ENCODE results near the gene NSD2. TPM values are rescaled to one million over a fixed set of nuclear protein-coding genes. Genes with fewer than 3 reads are reported as not detected.

NSD2 gene
- total RNA-seq, 2 donors from 2014 or later: 23.8 to 36.3 TPM

- no peaks in the 10 kb centered on the region for H3K27me3 ChIP-seq
Measured at GRCh38 chr4:1864076-1865008, 6.9 kb upstream of the NSD2 start.

GRCh38 chr4:1866189-1866661 lies 5.0 kb upstream of the NSD2 start:
- Histone ChIP-seq H3K9me3 (no peaks in the 10 kb centered on the region), H3K36me3 (no peaks in the 10 kb centered on the region), H3K27me3 (no peaks in the 10 kb centered on the region), H3K27ac (no peak overlapping the region), H3K4me1 (peaks cover 0 to 14% of the 10 kb centered on the region in 2 donors), H3K4me3 (no peak overlapping the region)
- no peak for DNase-seq (ENCODE audit: low spot score)
- TF ChIP-seq CTCF (IDR thresholded peaks at IDR 0.05): no peak

More at GRCh38 chr4:1864076-1865008, 6.9 kb upstream of the NSD2 start:
- Histone ChIP-seq H3K36me3 (no peaks in the 10 kb centered on the region), H3K27ac (no peak overlapping the region), H3K4me1 (peaks cover 0 to 8% of the 10 kb centered on the region in 2 donors), H3K9me3 (no peaks in the 10 kb centered on the region), H3K4me3 (no peak overlapping the region)
- DNase-seq (ENCODE audit: low spot score): no peak
- no peak for TF ChIP-seq CTCF (IDR thresholded peaks at IDR 0.05)

- Histone ChIP-seq H3K4me1 (peaks cover 0 to 15% of the 10 kb centered on the region in 2 donors), H3K4me3 (no peak overlapping the region), H3K27me3 (no peaks in the 10 kb centered on the region), H3K9me3 (no peaks in the 10 kb centered on the region), H3K36me3 (no peaks in the 10 kb centered on the region), H3K27ac (no peak overlapping the region)
- no peak for DNase-seq (ENCODE audit: low spot score)
- TF ChIP-seq CTCF (IDR thresholded peaks at IDR 0.05): no peak
Measured at GRCh38 chr4:1868293-1868692, 2.9 kb upstream of the NSD2 start.

GRCh38 chr4:1868912-1869311 lies 2.3 kb upstream of the NSD2 start:
- peaks cover 0 to 15% of the 10 kb centered on the region in 2 donors for H3K4me1 ChIP-seq
- no peaks in the 10 kb centered on the region for H3K27me3 ChIP-seq
- no peaks in the 10 kb centered on the region for H3K9me3 ChIP-seq
- no peak overlapping the region for H3K27ac ChIP-seq
- H3K36me3 ChIP-seq: no peaks in the 10 kb centered on the region
- no peak overlapping the region for H3K4me3 ChIP-seq
- TF ChIP-seq CTCF (IDR thresholded peaks at IDR 0.05): no peak
- no peak for DNase-seq (ENCODE audit: low spot score)

- no peaks in the 10 kb centered on the region for H3K9me3 ChIP-seq
- H3K27ac ChIP-seq: peak overlapping the region; percentile 98 to 99
- H3K27me3 ChIP-seq: no peaks in the 10 kb centered on the region
- H3K4me1 ChIP-seq: peaks cover 0 to 15% of the 10 kb centered on the region in 2 donors
- no peaks in the 10 kb centered on the region for H3K36me3 ChIP-seq
- no peak for DNase-seq (ENCODE audit: low spot score)
- peak overlapping the region; percentile 65 to 84 for H3K4me3 ChIP-seq
- no peak for TF ChIP-seq CTCF (IDR thresholded peaks at IDR 0.05)
Measured at GRCh38 chr4:1869530-1870327, 1.5 kb upstream of the NSD2 start.

All from right atrium auricular region (tissue), 2 donors.